Measurements from ENCODE around the gene CCDC24. TPM values are rescaled to one million over a fixed set of nuclear protein-coding genes. Genes with fewer than 3 reads are reported as not detected.
A peak's percentile ranks its signal among the peaks of the same experiment; 100 is the strongest.

CCDC24 gene
- total and polyA plus RNA-seq, 2 of the 13 experiments (the other 11 are each of a cell fraction or from before 2014, with no cell fraction given), result 1.4 to 2.9 TPM

GRCh38 chr1:43981636-43982035, 9.8 kb upstream of the CCDC24 start:
- 99% methylated on average over 18 of the region's 20 CpGs for WGBS (ENCODE audit: low lambda C conversion rate)
- ChIA-PET POLR2A (no interaction called here), CTCF (ENCODE audit: low intra/inter-chr PET ratio, low total read pairs) (no interaction called here)
- Histone ChIP-seq H4K20me1 (ENCODE audit: insufficient read depth, low read length) (no peaks in the 10 kb centered on the region), H3K9ac (ENCODE audit: insufficient read depth, low read depth, low read length) (no peak overlapping the region), H3K9me3 (ENCODE audit: low read length) (no peaks in the 10 kb centered on the region), H3K4me3 (replicated peaks in 1 of 3; ENCODE audit: insufficient read depth in 1 of 3, low read depth in 2 of 3, low read length in 3 of 3) (no peak overlapping the region; a peak in 1 of 6 replicates), H3K36me3 (replicated peaks in 1 of 2; ENCODE audit: control insufficient read depth in 1 of 2, insufficient read depth in 2 of 2, low read length in 2 of 2) (peaks cover 20 to 47% of the 10 kb centered on the region in 2 experiments), H3K79me2 (ENCODE audit: insufficient read depth, low read length) (peaks cover 39% of the 10 kb centered on the region), H3K4me1 (ENCODE audit: insufficient read depth, low read length) (peaks cover 73% of the 10 kb centered on the region), H3K27me3 (ENCODE audit: control insufficient read depth in 1 of 2, insufficient read depth in 2 of 2, low read length in 2 of 2) (no peaks in the 10 kb centered on the region), H3K27ac (ENCODE audit: extremely low read length, insufficient read depth, low read length) (no peak overlapping the region), H3K4me2 (ENCODE audit: low read depth, low read length) (0 out of 2 replicates have a peak overlapping the region, but pooled peaks have one; percentile 12), H2AFZ (ENCODE audit: low read length) (no peak overlapping the region)
- in situ Hi-C loops (cut with HindIII; ENCODE audit: extremely low pct_ligation_motif_present, low pct_unique_long_range_greater_than_20kb) (no loop called here), intact Hi-C loops (cut with micrococcal nuclease; ENCODE audit: unreplicated experiment) (no loop called here)
- no TSS peak for BruUV-seq (replicated peaks)
- TF ChIP-seq ZNF792 (CRISPR knock-in tag; IDR thresholded peaks at IDR 0.05) (no peak), NONO (IDR thresholded peaks at IDR 0.05) (no peak), NONO (CRISPR knock-in tag; conservative IDR thresholded peaks at IDR 0.05) (0 out of 2 replicates have a peak, but pooled peaks have one; percentile 26)
- DNase-seq (ENCODE audit: low spot score) (no peak), ATAC-seq (no peak), FAIRE-seq (no peak)

DNA sequence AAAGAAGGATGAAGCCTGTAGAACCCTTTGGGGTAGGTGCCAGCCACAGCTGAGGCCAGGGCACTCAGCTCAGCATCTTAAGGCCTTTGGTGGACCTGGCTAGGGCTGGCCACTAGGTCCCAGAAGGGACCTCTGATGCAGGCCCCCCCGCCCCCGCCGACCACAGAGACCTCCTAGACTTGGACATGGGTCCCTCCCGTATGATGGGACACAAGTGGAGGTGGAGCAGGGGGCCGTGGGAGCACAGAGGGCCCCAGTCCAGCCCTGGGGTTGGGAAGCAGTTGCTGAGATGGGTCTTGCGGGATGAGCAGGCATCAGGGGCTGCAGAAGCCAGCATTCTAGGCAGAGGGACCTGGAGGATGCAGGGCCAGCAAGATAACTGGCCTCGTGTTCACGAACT, 9.2 kb upstream of the CCDC24 start:
- no TSS peak for BruUV-seq (replicated peaks)
- H3K27ac ChIP-seq (ENCODE audit: extremely low read length, insufficient read depth, low read length), result no peak overlapping the region
- ATAC-seq (no peak), DNase-seq (ENCODE audit: low spot score) (no peak), FAIRE-seq (no peak)
- no peaks in the 10 kb centered on the region for H3K9me3 ChIP-seq (ENCODE audit: low read length)
- CTCF ChIA-PET (ENCODE audit: low intra/inter-chr PET ratio, low total read pairs), result no interaction called here
- POLR2A ChIA-PET, result interaction anchor here (1.0 kb wide), 1 partner anchor 12 kb away, joined by 3 read pairs; the partner anchor contains the start of gene DPH2
- H3K4me3 ChIP-seq (replicated peaks in 1 of 3; ENCODE audit: insufficient read depth in 1 of 3, low read depth in 2 of 3, low read length in 3 of 3), result no peak overlapping the region
- intact Hi-C loops (cut with micrococcal nuclease; ENCODE audit: unreplicated experiment) (no loop called here), in situ Hi-C loops (cut with HindIII; ENCODE audit: extremely low pct_ligation_motif_present, low pct_unique_long_range_greater_than_20kb) (no loop called here)
- WGBS (ENCODE audit: low lambda C conversion rate), result 90% methylated on average over 7 of the region's 8 CpGs
- TF ChIP-seq STAG1 (CRISPR knock-in tag; IDR thresholded peaks at IDR 0.05) (no peak), ARID3A (IDR thresholded peaks at IDR 0.05; ENCODE audit: low read depth, low read length) (no peak), TFE3 (CRISPR knock-in tag; IDR thresholded peaks at IDR 0.05) (no peak), ZMYM3 (CRISPR knock-in tag; IDR thresholded peaks at IDR 0.05) (no peak), SP2 (CRISPR knock-in tag; IDR thresholded peaks at IDR 0.05) (no peak), ZBTB42 (CRISPR knock-in tag; IDR thresholded peaks at IDR 0.05) (no peak), ZNF766 (CRISPR knock-in tag; IDR thresholded peaks at IDR 0.05; ENCODE audit: borderline replicate concordance) (no peak), ETV6 (CRISPR knock-in tag; conservative IDR thresholded peaks at IDR 0.05) (no peak)
- H3K79me2 ChIP-seq (ENCODE audit: insufficient read depth, low read length), result peaks cover 35% of the 10 kb centered on the region
- H4K20me1 ChIP-seq (ENCODE audit: insufficient read depth, low read length), result no peaks in the 10 kb centered on the region
- H3K9ac ChIP-seq (ENCODE audit: insufficient read depth, low read depth, low read length), result no peak overlapping the region
- peaks cover 73% of the 10 kb centered on the region for H3K4me1 ChIP-seq (ENCODE audit: insufficient read depth, low read length)
- peak overlapping the region; percentile 12; the same call in 1 of the 2 replicates for H3K4me2 ChIP-seq (ENCODE audit: low read depth, low read length)
- H2AFZ ChIP-seq (ENCODE audit: low read length), result no peak overlapping the region
- no peaks in the 10 kb centered on the region for H3K27me3 ChIP-seq (ENCODE audit: control insufficient read depth in 1 of 2, insufficient read depth in 2 of 2, low read length in 2 of 2)
- peaks cover 17 to 40% of the 10 kb centered on the region in 2 experiments; a peak in 4 of 5 replicates for H3K36me3 ChIP-seq (replicated peaks in 1 of 2; ENCODE audit: control insufficient read depth in 1 of 2, insufficient read depth in 2 of 2, low read length in 2 of 2)

Data from HepG2 (cell line).